Testis (tissue), 3 donors: Measurements from ENCODE around the gene SLC9A8. TPM values are rescaled to one million over a fixed set of nuclear protein-coding genes. Genes with fewer than 3 reads are reported as not detected.

Experiments
- DNase-seq: peaks from one replicate; pipeline ENCODE4 v3.0.0-alpha.2; 2019
- H3K27ac ChIP-seq, 2 donors: fragments of 200-600 bp; sonication (generic); one replicate each; pipeline ENCODE4 v1.5.1; 2019
- H3K27me3 ChIP-seq: fragments of 200-600 bp; sonication (generic); one replicate; pipeline ENCODE4 v1.5.1; 2019
- H3K36me3 ChIP-seq: fragments of 200-600 bp; sonication (generic); one replicate; pipeline ENCODE4 v1.5.1; 2017; ENCODE audit warnings: low read depth; ENCODE audit errors: missing control alignments
- H3K4me1 ChIP-seq: fragments of 200-600 bp; sonication (generic); one replicate; pipeline ENCODE4 v1.5.1; 2019
- H3K4me3 ChIP-seq, 2 donors: fragments of 200-600 bp; sonication (generic); one replicate each; pipeline ENCODE4 v1.5.1; 2017 to 2019
- H3K9me3 ChIP-seq: fragments of 200-600 bp; sonication (generic); one replicate; pipeline ENCODE4 v1.5.1; 2017
- POLR2A ChIP-seq: fragments of 450-650 bp; IDR thresholded peaks from one replicate; pipeline ENCODE4 v1.6.1; 2017; ENCODE audit warnings: antibody characterized with exemption, mild to moderate bottlenecking, moderate library complexity
- WGBS, 2 donors: methylation state at CpG; one replicate each; pipeline ENCODE4 v1.1.5; 2018; 5-methylcytosine and 5-hydroxymethylcytosine counted together
- intact Hi-C: fragments of 100-400 bp; cut with DNase I; formaldehyde crosslinking; loops from one replicate; pipeline ENCODE4 v1.15.1; 2023; ENCODE audit warnings: low total_unique reads
- polyA plus RNA-seq: library from polyadenylated mRNA; stranded (reverse); fragments of 350-450 nt; fragmentation: Illumina TruSeq; extraction: RNeasy Lipid Tissue Mini Kit (QIAGEN cat#74804); gene quantifications from one replicate; pipeline ENCODE4 v1.2.3, GENCODE V29; 2014; ENCODE audit warnings: low read depth, low replicate concordance; ENCODE audit not compliant: insufficient read depth
- total RNA-seq, 2 donors: library from RNA; depleted of rRNA; stranded (reverse); fragments of >200 nt; gene quantifications; one replicate each; pipeline ENCODE4 v1.2.3, GENCODE V29; 2016
- TF ChIP-seq, protein P1 (sequence below), 3 experiments: fragments of 450-650 bp in 2 of 3; fragments of 200-600 bp in 1 of 3; sonication (generic) in 1 of 3; IDR thresholded peaks; one replicate each; pipeline ENCODE4 v1.5.1; 2016 to 2019; ENCODE audit warnings: antibody characterized with exemption in 3 of 3, mild to moderate bottlenecking in 2 of 3, moderate library complexity in 1 of 3

Gene SLC9A8
- total and polyA plus RNA-seq, 3 donors from 2014 or later = 21.3 to 33.0 (median 32.7) TPM

DNA sequence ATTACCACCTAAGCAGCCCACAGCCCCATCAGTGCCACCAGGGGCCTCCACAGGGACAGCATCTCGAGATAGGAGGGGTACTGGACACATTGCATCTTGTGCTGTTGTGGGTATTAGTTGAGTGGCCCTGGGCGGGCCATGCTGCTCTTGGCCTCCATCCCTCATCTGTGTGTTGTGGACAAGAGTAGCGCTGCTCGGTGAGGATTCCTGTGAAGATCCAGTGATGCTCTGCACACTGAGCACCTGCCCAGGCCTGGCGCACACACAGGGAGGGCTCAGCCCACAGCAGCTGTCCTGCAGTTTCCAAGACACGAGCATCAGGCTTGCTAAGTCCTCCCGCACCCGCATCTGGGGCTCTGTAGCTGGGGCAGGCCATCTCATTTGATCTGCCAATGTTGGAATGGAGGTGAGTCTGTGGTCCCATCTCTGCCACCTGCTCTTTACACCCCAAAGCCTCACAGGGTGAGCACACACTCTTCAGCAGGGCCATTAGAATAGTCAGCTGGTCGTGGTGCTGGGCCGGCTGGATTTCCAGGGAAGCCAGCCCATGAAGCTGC lies 70.7 kb downstream of the SLC9A8 start:
- H3K27ac ChIP-seq = no peak overlapping the region
- no peaks in the 10 kb centered on the region for H3K27me3 ChIP-seq
- peaks cover 18% of the 10 kb centered on the region for H3K4me1 ChIP-seq
- DNase-seq = no peak
- H3K36me3 ChIP-seq = no peaks in the 10 kb centered on the region
- intact Hi-C loops = no loop called here
- TF ChIP-seq, protein P1, sequence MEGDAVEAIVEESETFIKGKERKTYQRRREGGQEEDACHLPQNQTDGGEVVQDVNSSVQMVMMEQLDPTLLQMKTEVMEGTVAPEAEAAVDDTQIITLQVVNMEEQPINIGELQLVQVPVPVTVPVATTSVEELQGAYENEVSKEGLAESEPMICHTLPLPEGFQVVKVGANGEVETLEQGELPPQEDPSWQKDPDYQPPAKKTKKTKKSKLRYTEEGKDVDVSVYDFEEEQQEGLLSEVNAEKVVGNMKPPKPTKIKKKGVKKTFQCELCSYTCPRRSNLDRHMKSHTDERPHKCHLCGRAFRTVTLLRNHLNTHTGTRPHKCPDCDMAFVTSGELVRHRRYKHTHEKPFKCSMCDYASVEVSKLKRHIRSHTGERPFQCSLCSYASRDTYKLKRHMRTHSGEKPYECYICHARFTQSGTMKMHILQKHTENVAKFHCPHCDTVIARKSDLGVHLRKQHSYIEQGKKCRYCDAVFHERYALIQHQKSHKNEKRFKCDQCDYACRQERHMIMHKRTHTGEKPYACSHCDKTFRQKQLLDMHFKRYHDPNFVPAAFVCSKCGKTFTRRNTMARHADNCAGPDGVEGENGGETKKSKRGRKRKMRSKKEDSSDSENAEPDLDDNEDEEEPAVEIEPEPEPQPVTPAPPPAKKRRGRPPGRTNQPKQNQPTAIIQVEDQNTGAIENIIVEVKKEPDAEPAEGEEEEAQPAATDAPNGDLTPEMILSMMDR (IDR thresholded peaks at IDR 0.05) = no peak
- no peak for TF ChIP-seq POLR2A
- H3K4me3 ChIP-seq = no peak overlapping the region
- H3K9me3 ChIP-seq = no peaks in the 10 kb centered on the region
- WGBS, 2 donors = 93 to 95% methylated on average over 4 to 10 of the region's 10 CpGs

DNA sequence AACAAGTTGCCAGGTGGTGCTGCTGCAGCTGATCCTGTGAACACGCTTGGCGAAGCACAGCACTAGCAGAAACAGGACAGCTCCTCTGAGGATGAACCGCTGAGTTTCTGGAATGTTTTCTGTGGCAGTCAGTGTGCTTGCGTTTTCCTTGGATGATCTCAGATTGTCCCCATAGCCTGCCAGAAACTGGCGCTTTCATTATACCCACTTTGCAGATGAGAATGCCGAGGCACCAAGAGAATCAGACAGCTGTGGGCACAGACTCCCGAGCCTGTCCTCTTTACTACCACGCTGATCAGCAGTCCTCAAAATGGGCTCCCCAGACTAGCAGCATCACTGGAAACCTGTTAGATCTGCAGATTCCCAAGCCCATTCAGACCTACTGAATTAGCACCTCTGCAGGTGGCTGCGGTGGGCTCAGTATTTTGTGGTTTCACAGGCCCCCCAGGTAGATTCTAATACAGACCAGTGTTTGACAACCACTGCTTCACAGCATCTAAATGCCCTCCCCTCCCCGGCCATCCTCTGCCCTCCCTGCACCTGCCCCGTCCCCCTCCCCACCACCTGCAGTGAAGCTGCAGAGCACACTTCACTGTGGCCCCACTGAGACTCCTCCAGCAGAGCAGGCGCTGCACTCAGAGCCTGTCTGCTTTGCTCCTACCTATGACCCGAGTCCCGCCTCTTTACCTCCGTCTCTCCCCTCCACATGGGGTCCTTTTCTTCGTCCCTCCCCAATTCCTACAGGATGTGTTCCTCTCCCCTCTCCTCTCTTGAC lies 73.1 kb downstream of the SLC9A8 start:
- Histone ChIP-seq H3K4me3 (no peak overlapping the region), H3K27ac (peak overlapping the region in 1 of 2 donors; percentile 84), H3K36me3 (no peaks in the 10 kb centered on the region), H3K27me3 (no peaks in the 10 kb centered on the region), H3K9me3 (no peaks in the 10 kb centered on the region), H3K4me1 (peaks cover 42% of the 10 kb centered on the region)
- intact Hi-C loops = no loop called here
- no peak for TF ChIP-seq POLR2A
- TF ChIP-seq, protein P1 (IDR thresholded peaks at IDR 0.05) = no peak
- 93% methylated on average over 14 to 16 of the region's 16 CpGs for WGBS, 2 donors
- DNase-seq = no peak

DNA sequence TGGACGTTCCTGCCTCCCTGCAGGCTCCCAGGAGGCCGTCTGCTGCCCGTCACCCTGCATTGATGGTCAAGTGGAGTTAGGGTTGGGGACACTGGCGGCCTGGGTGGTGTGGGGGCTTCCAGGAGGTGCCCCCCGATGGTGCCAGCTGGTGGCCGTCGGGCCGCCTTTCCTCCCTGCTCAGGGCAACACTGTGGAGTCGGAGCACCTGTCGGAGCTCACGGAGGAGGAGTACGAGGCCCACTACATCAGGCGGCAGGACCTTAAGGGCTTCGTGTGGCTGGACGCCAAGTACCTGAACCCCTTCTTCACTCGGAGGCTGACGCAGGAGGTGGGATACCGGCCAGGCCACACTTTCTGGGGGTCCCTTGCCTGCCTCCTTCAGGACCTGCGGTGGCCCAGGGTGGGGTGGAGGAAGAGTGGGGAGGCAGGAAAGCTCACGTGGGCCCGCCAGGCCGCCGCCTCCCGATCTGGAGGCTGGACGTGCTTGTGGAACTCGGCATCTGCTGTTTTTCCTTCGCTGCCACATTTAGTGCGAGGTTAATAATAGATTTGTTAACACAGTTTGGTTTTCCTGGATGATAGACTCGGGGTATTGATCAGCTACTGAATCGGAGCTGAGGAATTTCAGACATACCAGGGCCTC lies 74.1 kb downstream of the SLC9A8 start:
- intact Hi-C loops = no loop called here
- peak overlapping the region; percentile 84 to 89 for H3K27ac ChIP-seq
- H3K4me1 ChIP-seq = peaks cover 46% of the 10 kb centered on the region
- H3K9me3 ChIP-seq = no peaks in the 10 kb centered on the region
- TF ChIP-seq, protein P1 (IDR thresholded peaks at IDR 0.05) = no peak
- TF ChIP-seq POLR2A = no peak
- DNase-seq = no peak
- H3K4me3 ChIP-seq = no peak overlapping the region
- 77 to 82% methylated on average over 14 to 30 of the region's 30 CpGs for WGBS, 2 donors
- H3K27me3 ChIP-seq = no peaks in the 10 kb centered on the region
- H3K36me3 ChIP-seq = no peaks in the 10 kb centered on the region

DNA sequence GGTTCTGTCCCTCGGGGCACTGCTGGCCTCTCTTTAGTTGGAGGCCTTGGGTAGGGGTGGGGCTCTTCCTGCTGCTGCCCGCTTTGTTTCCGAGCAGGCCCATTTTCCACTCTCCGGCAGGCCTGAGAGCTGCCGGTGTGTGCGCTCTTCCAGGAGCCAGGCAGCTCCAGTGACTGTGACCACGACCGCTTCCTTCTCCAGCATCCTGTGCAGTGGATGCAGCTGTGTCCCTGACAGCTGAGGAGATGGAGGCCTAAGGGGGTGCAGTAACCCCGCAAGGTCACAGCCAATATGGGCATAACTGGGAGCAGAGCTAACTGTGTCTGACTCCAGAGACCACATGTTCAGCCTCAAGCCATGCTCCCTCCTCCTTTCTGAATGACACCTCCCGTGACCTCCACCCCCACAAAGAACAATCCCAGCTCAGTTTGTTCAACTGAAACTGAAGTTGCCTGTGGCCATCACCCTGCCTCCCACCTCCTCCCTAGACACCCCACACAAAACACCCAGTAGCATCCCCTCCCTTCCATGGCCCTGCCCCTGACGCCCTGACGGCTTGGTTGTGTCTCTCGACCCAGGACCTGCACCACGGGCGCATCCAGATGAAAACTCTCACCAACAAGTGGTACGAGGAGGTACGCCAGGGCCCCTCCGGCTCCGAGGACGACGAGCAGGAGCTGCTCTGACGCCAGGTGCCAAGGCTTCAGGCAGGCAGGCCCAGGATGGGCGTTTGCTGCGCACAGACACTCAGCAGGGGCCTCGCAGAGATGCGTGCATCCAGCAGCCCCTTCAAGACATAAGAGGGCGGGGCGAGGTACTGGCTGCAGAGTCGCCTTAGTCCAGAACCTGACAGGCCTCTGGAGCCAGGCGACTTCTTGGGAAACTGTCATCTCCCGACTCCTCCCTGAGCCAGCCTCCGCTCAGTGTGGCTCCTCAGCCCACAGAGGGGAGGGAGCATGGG lies 74.9 kb downstream of the SLC9A8 start:
- Histone ChIP-seq H3K4me1 (peaks cover 51% of the 10 kb centered on the region), H3K27me3 (no peaks in the 10 kb centered on the region), H3K36me3 (no peaks in the 10 kb centered on the region), H3K27ac (peak overlapping the region; percentile 84 to 89), H3K4me3 (no peak overlapping the region), H3K9me3 (no peaks in the 10 kb centered on the region)
- intact Hi-C loops = no loop called here
- 77 to 78% methylated on average over 21 to 31 of the region's 32 CpGs for WGBS, 2 donors
- no peak for TF ChIP-seq POLR2A
- TF ChIP-seq, protein P1 (IDR thresholded peaks at IDR 0.05) = no peak
- DNase-seq = peak; percentile 77
